Neural progenitor cell (in vitro differentiated cells): ENCODE measurements around the gene RAB9B. TPM values are rescaled to one million over a fixed set of nuclear protein-coding genes. Genes with fewer than 3 reads are reported as not detected.
A peak's percentile ranks its signal among the peaks of the same experiment; 100 is the strongest.

Experiments
- DNase-seq: peaks from one replicate; pipeline ENCODE4 v3.0.0-alpha.2; 2016; ENCODE audit warnings: low spot score
- H2AFZ ChIP-seq: fragments of 200-600 bp; sonication (generic); replicated peaks from 2 replicates; pipeline ENCODE4 v1.6.1; 2016; ENCODE audit warnings: antibody characterized with exemption
- H3F3A ChIP-seq: fragments of 200-600 bp; sonication (generic); 2 replicates; pipeline ENCODE4 v1.6.1; 2016; ENCODE audit warnings: antibody characterized with exemption, low read depth
- H3K27ac ChIP-seq: fragments of 200-600 bp; sonication (generic); 2 replicates; pipeline ENCODE4 v1.5.1; 2016; ENCODE audit warnings: mild to moderate bottlenecking
- H3K27me3 ChIP-seq: fragments of 200-600 bp; sonication (generic); 2 replicates; pipeline ENCODE4 v1.6.1; 2016; ENCODE audit warnings: mild to moderate bottlenecking, moderate library complexity
- H3K36me3 ChIP-seq: fragments of 200-600 bp; sonication (generic); 2 replicates; pipeline ENCODE4 v1.5.1; 2016
- H3K4me1 ChIP-seq: fragments of 200-600 bp; sonication (generic); 2 replicates; pipeline ENCODE4 v1.6.1; 2016; ENCODE audit warnings: mixed run types
- H3K4me2 ChIP-seq: fragments of 200-600 bp; sonication (generic); 2 replicates; pipeline ENCODE4 v1.6.1; 2016
- H3K4me3 ChIP-seq: fragments of 200-600 bp; sonication (generic); 2 replicates; pipeline ENCODE4 v1.5.1; 2016
- H3K79me2 ChIP-seq: fragments of 200-600 bp; sonication (generic); 2 replicates; pipeline ENCODE4 v1.6.1; 2016; ENCODE audit warnings: low read depth
- H3K9ac ChIP-seq: fragments of 200-600 bp; sonication (generic); 2 replicates; pipeline ENCODE4 v1.6.1; 2016
- H3K9me3 ChIP-seq: fragments of 200-600 bp; sonication (generic); 2 replicates; pipeline ENCODE4 v1.5.1; 2016; ENCODE audit warnings: low read depth
- H4K20me1 ChIP-seq: fragments of 200-600 bp; sonication (generic); 2 replicates; pipeline ENCODE4 v1.6.1; 2016; ENCODE audit warnings: low read depth
- H3K27ac Mint-ChIP-seq: 3 replicates; pipeline ENCODE4 v1.8.0; 2021; ENCODE audit warnings: mixed read lengths
- H3K27me3 Mint-ChIP-seq: 2 replicates; pipeline ENCODE4 v1.8.0; 2022; ENCODE audit warnings: low read depth, mild to moderate bottlenecking, inconsistent platforms, moderate library complexity, mixed read lengths; ENCODE audit not compliant: insufficient read depth
- H3K36me3 Mint-ChIP-seq: 3 replicates; pipeline ENCODE4 v1.8.0; 2021; ENCODE audit warnings: mixed read lengths
- H3K4me1 Mint-ChIP-seq: 3 replicates; pipeline ENCODE4 v1.8.0; 2021; ENCODE audit warnings: mixed read lengths
- H3K4me3 Mint-ChIP-seq: 3 replicates; pipeline ENCODE4 v1.8.0; 2021; ENCODE audit warnings: mild to moderate bottlenecking, moderate library complexity, mixed read lengths
- H3K9me3 Mint-ChIP-seq: 3 replicates; pipeline ENCODE4 v1.8.0; 2020; ENCODE audit warnings: mixed read lengths
- EZH2 ChIP-seq: fragments of 200-600 bp; sonication (generic); IDR thresholded peaks from 2 replicates; pipeline ENCODE4 v1.6.1; 2017; ENCODE audit warnings: antibody characterized with exemption, mild to moderate bottlenecking, moderate library complexity
- EZH2phosphoT487 ChIP-seq: fragments of 200-600 bp; sonication (generic); IDR thresholded peaks from 2 replicates; pipeline ENCODE4 v1.6.1; 2017; ENCODE audit warnings: antibody characterized with exemption
- total RNA-seq: library from RNA; depleted of rRNA; stranded (reverse); fragments of >200 nt; gene quantifications from 2 replicates; pipeline ENCODE4 v1.2.3, GENCODE V29; 2015; ENCODE audit warnings: low replicate concordance
- TF ChIP-seq, protein P1 (sequence below): fragments of 200-600 bp; sonication (generic); IDR thresholded peaks from 2 replicates; pipeline ENCODE4 v1.5.1; 2017; ENCODE audit warnings: antibody characterized with exemption, mild to moderate bottlenecking

The RAB9B gene
- total RNA-seq, 1 donor from 2014 or later = 2.2 TPM

DNA sequence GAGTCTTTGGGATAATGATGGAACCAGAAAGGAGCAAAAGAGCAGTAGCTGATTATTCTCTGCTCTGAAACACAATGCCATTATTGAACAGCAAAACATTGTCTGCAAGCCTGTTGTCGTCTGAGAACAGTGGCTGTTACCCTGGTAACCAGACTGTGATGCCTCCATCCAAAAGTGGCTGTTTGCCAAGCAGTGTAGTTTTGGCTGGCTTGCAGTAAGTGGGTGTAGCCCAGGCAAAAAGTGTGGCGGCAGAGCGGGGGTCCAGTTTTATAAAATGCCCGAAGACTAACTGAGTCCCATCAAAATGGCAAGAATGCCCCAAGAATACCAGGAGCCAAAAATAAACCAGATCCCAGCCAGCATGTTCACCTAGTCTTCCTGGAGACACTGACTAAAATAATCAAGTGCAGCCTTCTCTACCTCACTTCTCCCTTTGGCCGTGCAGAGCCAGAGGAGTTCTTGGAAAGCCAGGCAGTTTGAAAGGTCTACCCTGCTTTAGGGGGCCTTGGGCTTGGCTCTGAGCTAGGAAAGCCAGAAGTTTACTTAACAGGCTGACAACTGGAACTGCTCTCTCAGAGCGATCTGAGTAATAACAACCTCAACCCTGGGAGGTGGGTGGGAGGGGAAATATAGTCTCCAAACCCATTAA, 52.8 kb downstream of the RAB9B start:
- H3K4me2 ChIP-seq = peak overlapping the region; percentile 85
- H3K4me1 Mint-ChIP-seq = peaks cover 73% of the 10 kb centered on the region
- H2AFZ ChIP-seq = no peak overlapping the region
- H3K9ac ChIP-seq = no peak overlapping the region
- H3K27ac ChIP-seq = peak overlapping the region; percentile 82
- H3K4me3 ChIP-seq = no peak overlapping the region
- peaks cover 8% of the 10 kb centered on the region for H3K27me3 Mint-ChIP-seq
- no peak for TF ChIP-seq EZH2phosphoT487
- no peak for TF ChIP-seq EZH2
- TF ChIP-seq, protein P1, sequence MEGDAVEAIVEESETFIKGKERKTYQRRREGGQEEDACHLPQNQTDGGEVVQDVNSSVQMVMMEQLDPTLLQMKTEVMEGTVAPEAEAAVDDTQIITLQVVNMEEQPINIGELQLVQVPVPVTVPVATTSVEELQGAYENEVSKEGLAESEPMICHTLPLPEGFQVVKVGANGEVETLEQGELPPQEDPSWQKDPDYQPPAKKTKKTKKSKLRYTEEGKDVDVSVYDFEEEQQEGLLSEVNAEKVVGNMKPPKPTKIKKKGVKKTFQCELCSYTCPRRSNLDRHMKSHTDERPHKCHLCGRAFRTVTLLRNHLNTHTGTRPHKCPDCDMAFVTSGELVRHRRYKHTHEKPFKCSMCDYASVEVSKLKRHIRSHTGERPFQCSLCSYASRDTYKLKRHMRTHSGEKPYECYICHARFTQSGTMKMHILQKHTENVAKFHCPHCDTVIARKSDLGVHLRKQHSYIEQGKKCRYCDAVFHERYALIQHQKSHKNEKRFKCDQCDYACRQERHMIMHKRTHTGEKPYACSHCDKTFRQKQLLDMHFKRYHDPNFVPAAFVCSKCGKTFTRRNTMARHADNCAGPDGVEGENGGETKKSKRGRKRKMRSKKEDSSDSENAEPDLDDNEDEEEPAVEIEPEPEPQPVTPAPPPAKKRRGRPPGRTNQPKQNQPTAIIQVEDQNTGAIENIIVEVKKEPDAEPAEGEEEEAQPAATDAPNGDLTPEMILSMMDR = no peak
- H3K4me1 ChIP-seq = peaks cover 85% of the 10 kb centered on the region
- no peaks in the 10 kb centered on the region for H3K9me3 ChIP-seq
- no peak overlapping the region for H3K4me3 Mint-ChIP-seq
- H3K36me3 ChIP-seq = no peaks in the 10 kb centered on the region
- H3K79me2 ChIP-seq = peaks cover 56% of the 10 kb centered on the region
- peak; percentile 26 for DNase-seq
- H3K27ac Mint-ChIP-seq = no peak overlapping the region
- H3K27me3 ChIP-seq = no peaks in the 10 kb centered on the region
- H3K9me3 Mint-ChIP-seq = no peaks in the 10 kb centered on the region
- H3F3A ChIP-seq = peaks cover 51% of the 10 kb centered on the region
- peaks cover 3% of the 10 kb centered on the region for H4K20me1 ChIP-seq
- no peaks in the 10 kb centered on the region for H3K36me3 Mint-ChIP-seq

DNA sequence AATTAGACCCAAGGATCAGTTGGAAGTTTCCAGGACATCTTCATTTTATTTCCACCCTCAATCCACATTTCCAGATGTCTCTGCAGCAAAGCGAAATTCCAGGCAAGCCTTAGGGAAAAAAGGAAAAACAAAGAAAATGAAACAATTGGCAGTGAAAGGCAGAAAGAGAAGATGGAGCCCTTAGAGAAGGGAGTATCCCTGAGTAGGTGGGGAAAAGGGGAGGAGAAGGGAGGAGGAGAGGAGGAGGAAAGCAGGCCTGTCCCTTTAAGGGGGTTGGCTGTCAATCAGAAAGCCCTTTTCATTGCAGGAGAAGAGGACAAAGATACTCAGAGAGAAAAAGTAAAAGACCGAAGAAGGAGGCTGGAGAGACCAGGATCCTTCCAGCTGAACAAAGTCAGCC, 55.5 kb downstream of the RAB9B start, which contains the start of gene PLP1:
PLP1 (plus strand) TSS at position 295 of the 400 bp plus-strand sequence. CDS start 156 bp downstream, outside the sequence.
- peaks cover 57% of the 10 kb centered on the region for H3K4me1 Mint-ChIP-seq
- peak within 1 kb of the TSS; percentile 29 for H3K27ac ChIP-seq
- H3K27ac Mint-ChIP-seq = peak within 1 kb of the TSS; percentile 86

DNA sequence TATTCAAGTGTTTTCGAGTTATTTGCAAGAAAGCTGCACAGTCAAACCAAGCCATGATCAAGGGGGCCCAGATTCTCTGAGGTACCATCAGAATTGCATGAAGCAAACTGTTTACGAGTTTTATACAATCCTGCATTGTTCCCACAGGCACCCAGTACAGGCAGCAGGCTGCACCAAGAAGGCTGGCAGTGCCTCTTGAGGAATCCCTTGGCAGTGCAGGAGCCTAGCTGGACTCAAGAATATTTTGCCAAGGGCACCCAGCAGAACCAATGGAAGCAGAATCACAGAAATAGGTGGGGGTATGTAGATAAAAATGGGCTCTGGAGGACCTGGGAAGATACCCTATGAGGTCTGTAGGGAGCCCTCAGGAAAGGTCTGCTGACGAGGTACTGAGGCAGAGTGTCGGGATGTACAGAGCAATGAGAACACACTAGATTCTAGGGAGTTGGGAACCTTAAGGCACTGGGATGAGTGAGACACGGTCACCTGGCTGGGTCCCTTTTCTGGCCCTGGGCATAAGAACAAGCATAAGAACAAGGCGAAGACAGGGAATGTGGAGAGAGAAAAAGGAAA, 57.9 kb downstream of the RAB9B start:
- DNase-seq = peak; percentile 62
- H3K79me2 ChIP-seq = peaks cover 23% of the 10 kb centered on the region

More for the DNA sequence above, 55.5 kb downstream of the RAB9B start, which contains the start of gene PLP1:
- Mint-ChIP-seq H3K36me3 (no peaks in the 10 kb centered on the region), H3K27me3 (peaks cover 8% of the 10 kb centered on the region), H3K9me3 (no peaks in the 10 kb centered on the region), H3K4me3 (peak within 1 kb of the TSS; percentile 78)
- Histone ChIP-seq H2AFZ (peak within 1 kb of the TSS; percentile 87), H3K9ac (peak within 1 kb of the TSS; percentile 38), H3K27me3 (no peaks in the 10 kb centered on the region), H3K4me3 (peak within 1 kb of the TSS; percentile 49), H4K20me1 (peaks cover 3% of the 10 kb centered on the region), H3K79me2 (peaks cover 33% of the 10 kb centered on the region), H3K36me3 (no peaks in the 10 kb centered on the region), H3K4me2 (peak within 1 kb of the TSS; percentile 85), H3K4me1 (peaks cover 58% of the 10 kb centered on the region), H3F3A (peaks cover 41% of the 10 kb centered on the region), H3K9me3 (no peaks in the 10 kb centered on the region)
- TF ChIP-seq EZH2phosphoT487 (no peak), EZH2 (no peak)
- TF ChIP-seq, protein P1 = no peak
- peak; percentile 61 for DNase-seq

More for the DNA sequence above, 57.9 kb downstream of the RAB9B start:
- Mint-ChIP-seq H3K27ac (no peak overlapping the region), H3K4me1 (peaks cover 34% of the 10 kb centered on the region), H3K4me3 (no peak overlapping the region), H3K36me3 (no peaks in the 10 kb centered on the region), H3K27me3 (peaks cover 6% of the 10 kb centered on the region), H3K9me3 (no peaks in the 10 kb centered on the region)
- no peak overlapping the region for H3K4me2 ChIP-seq
- no peak for TF ChIP-seq EZH2phosphoT487
- TF ChIP-seq, protein P1 = peak; percentile 59
- peaks cover 34% of the 10 kb centered on the region for H3K4me1 ChIP-seq
- H3K36me3 ChIP-seq = no peaks in the 10 kb centered on the region
- peaks cover 17% of the 10 kb centered on the region for H3F3A ChIP-seq
- H3K27ac ChIP-seq = no peak overlapping the region
- H4K20me1 ChIP-seq = no peaks in the 10 kb centered on the region
- H3K4me3 ChIP-seq = no peak overlapping the region
- H3K9me3 ChIP-seq = no peaks in the 10 kb centered on the region
- peak overlapping the region; percentile 40 for H2AFZ ChIP-seq
- H3K9ac ChIP-seq = no peak overlapping the region
- no peaks in the 10 kb centered on the region for H3K27me3 ChIP-seq
